ENCODE results near the gene RNF214.

GRCh38 chr11:117318738-117319137, 86.3 kb downstream of the RNF214 start:
- no peak for TF ChIP-seq POLR2A (IDR thresholded peaks at IDR 0.05)
- no peak for TF ChIP-seq CTCF (IDR thresholded peaks at IDR 0.05)

Measured in esophagus squamous epithelium (tissue), 4 donors.